Psoas muscle (tissue), 8 donors: ENCODE results near the gene BCL11B. TPM values are rescaled to one million over a fixed set of nuclear protein-coding genes. Genes with fewer than 3 reads are reported as not detected.

Source experiments
- ATAC-seq, 4 donors: fragments of 200-7000 bp; cut with Tn5 transposase; one replicate each; pipeline ENCODE4 v1.9.1; 2020; ENCODE audit warnings: moderate library complexity in 3 of 4, mild to moderate bottlenecking in 2 of 4
- DNase-seq, 2 donors: peaks; one replicate each; pipeline ENCODE4 v3.0.0-alpha.2; 2020
- H3K27ac ChIP-seq: fragments of 200-600 bp; one replicate; pipeline ENCODE4 v1.8.0; 2022
- H3K27me3 ChIP-seq, 3 donors: fragments of 200-600 bp in 1 of 3; one replicate each; pipeline versions ENCODE4 v1.6.1 to v1.8.0; 2013 to 2022; ENCODE audit warnings: low read length in 2 of 3, mild to moderate bottlenecking in 2 of 3, moderate library complexity in 1 of 3; ENCODE audit not compliant: insufficient read depth in 3 of 3
- H3K36me3 ChIP-seq, 2 donors: fragments of 200-600 bp in 1 of 2; one replicate each; pipeline versions ENCODE4 v1.6.1 to v1.8.0; 2013 to 2022; ENCODE audit warnings: low read depth in 1 of 2, mild to moderate bottlenecking in 1 of 2, moderate library complexity in 1 of 2; ENCODE audit not compliant: insufficient read depth in 1 of 2
- H3K4me1 ChIP-seq: fragments of 200-600 bp; one replicate; pipeline ENCODE4 v1.8.0; 2022
- H3K4me3 ChIP-seq: fragments of 200-600 bp; one replicate; pipeline ENCODE4 v1.8.0; 2022; ENCODE audit warnings: mild to moderate bottlenecking
- H3K9me3 ChIP-seq: fragments of 200-600 bp; one replicate; pipeline ENCODE4 v1.8.0; 2022
- CTCF ChIP-seq: fragments of 200-600 bp; IDR thresholded peaks from one replicate; pipeline ENCODE4 v1.8.0; 2022; ENCODE audit warnings: antibody characterized with exemption
- WGBS, 3 donors: extraction: QIAGEN DNeasy Blood & Tissue Kit; methylation state at CpG; one replicate each; pipeline versions ENCODE4 v1.1.6 to v1.1.7; 2013; 5-methylcytosine and 5-hydroxymethylcytosine counted together
- intact Hi-C, 2 donors: fragments of 100-400 bp; cut with DNase I; formaldehyde crosslinking; loops; one replicate each; pipeline versions ENCODE4 v1.11.0 to v1.14.2; 2022
- polyA plus RNA-seq, 3 donors: library from polyadenylated mRNA; stranded (reverse); fragments of 200-250 nt; gene quantifications; one replicate each; pipeline ENCODE4 v1.2.3, GENCODE V29; 2013
- total RNA-seq, 4 donors: library from RNA; stranded (reverse); fragmentation: NEBNext Ultra II Directional in 2 of 4; extraction: Animal tissue kit (Norgen Biotek cat#: 25700) in 2 of 4; gene quantifications; one replicate each; pipeline versions ENCODE4 v1.2.1 to v1.2.4, GENCODE V29; 2021 to 2023
- donor health status: healthy with polysubstance abuse.
- donor health status: DM: no; HTN: no; CAD: no; lungs with moderate emphysema.
- donor health status: Bipolar disorder and iron deficiency.
- donor health status: healthy.
- donor health status: DM: yes; HTN: yes; CAD: no.
- donor health status: DM: no; HTN: no; CAD: no.
- donor health status: DM: no; HTN: no; CAD: no.
- donor health status: DM: yes; HTN: yes; CAD: no.

Gene BCL11B
- total and polyA plus RNA-seq, 7 donors = 0.01 to 0.34 (median 0.15) TPM; not detected in 2

GRCh38 chr14:99143793-99144192 is 128.2 kb downstream of the BCL11B start:
- no peaks in the 10 kb centered on the region for H3K9me3 ChIP-seq
- peaks cover 0 to 5% (median 0%) of the 10 kb centered on the region in 3 donors for H3K27me3 ChIP-seq
- 66 to 71% (median 66%) methylated on average over 4 of the region's 4 CpGs for WGBS, 3 donors
- intact Hi-C loops = no loop called here
- TF ChIP-seq CTCF = no peak
- no peak overlapping the region for H3K27ac ChIP-seq
- ATAC-seq (no peak), DNase-seq (no peak)
- no peaks in the 10 kb centered on the region for H3K4me1 ChIP-seq
- H3K4me3 ChIP-seq = no peak overlapping the region
- no peaks in the 10 kb centered on the region for H3K36me3 ChIP-seq

- intact Hi-C loops = no loop called here
- no peak for ATAC-seq
- WGBS, 3 donors = 36 to 55% (median 40%) methylated on average over 2 of the region's 2 CpGs
Observed at GRCh38 chr14:99143126-99143525, 128.9 kb downstream of the BCL11B start.

GRCh38 chr14:99141236-99141635 is 130.8 kb downstream of the BCL11B start:
- intact Hi-C loops = no loop called here
- TF ChIP-seq CTCF = no peak
- Histone ChIP-seq H3K9me3 (no peaks in the 10 kb centered on the region), H3K27ac (no peak overlapping the region), H3K4me1 (no peaks in the 10 kb centered on the region), H3K36me3 (no peaks in the 10 kb centered on the region), H3K27me3 (peaks cover 0 to 3% (median 0%) of the 10 kb centered on the region in 3 donors), H3K4me3 (no peak overlapping the region)
- no peak for DNase-seq
- 85 to 92% (median 85%) methylated on average over 7 of the region's 7 CpGs for WGBS, 3 donors
- ATAC-seq = no peak

More at GRCh38 chr14:99143126-99143525, 128.9 kb downstream of the BCL11B start:
- peaks cover 0 to 5% (median 0%) of the 10 kb centered on the region in 3 donors for H3K27me3 ChIP-seq
- no peak for TF ChIP-seq CTCF
- no peak overlapping the region for H3K27ac ChIP-seq
- H3K4me1 ChIP-seq = no peaks in the 10 kb centered on the region
- no peak for DNase-seq
- no peaks in the 10 kb centered on the region for H3K36me3 ChIP-seq
- H3K4me3 ChIP-seq = no peak overlapping the region
- H3K9me3 ChIP-seq = no peaks in the 10 kb centered on the region

- intact Hi-C loops = no loop called here
- WGBS, 3 donors = 88 to 91% (median 91%) methylated on average over 16 of the region's 16 CpGs
- Histone ChIP-seq H3K27ac (no peak overlapping the region), H3K4me1 (no peaks in the 10 kb centered on the region), H3K27me3 (peaks cover 0 to 3% (median 0%) of the 10 kb centered on the region in 3 donors), H3K9me3 (no peaks in the 10 kb centered on the region), H3K4me3 (no peak overlapping the region), H3K36me3 (no peaks in the 10 kb centered on the region)
- ATAC-seq = no peak
- DNase-seq = no peak
- TF ChIP-seq CTCF = no peak
Observed at GRCh38 chr14:99138999-99139865, 132.8 kb downstream of the BCL11B start.
